GM18868 (cell line): Measurements from ENCODE around the gene LDLRAD4.
"Not testable (repeated sequence)": the region's sequence is repeated elsewhere in the genome, so short reads cannot be mapped to it uniquely, and the experiment has no call there.

Experiments
- ATAC-seq: cut with Tn5 transposase; IDR thresholded peaks from one replicate; pipeline ENCODE4 v1.9.1; 2021; ENCODE audit warnings: mild to moderate bottlenecking, moderate library complexity; ENCODE audit not compliant: unreplicated experiment

Gene LDLRAD4

GRCh38 chr18:13603304-13604019 is 384.9 kb downstream of the LDLRAD4 start:
- no peak for ATAC-seq

DNA sequence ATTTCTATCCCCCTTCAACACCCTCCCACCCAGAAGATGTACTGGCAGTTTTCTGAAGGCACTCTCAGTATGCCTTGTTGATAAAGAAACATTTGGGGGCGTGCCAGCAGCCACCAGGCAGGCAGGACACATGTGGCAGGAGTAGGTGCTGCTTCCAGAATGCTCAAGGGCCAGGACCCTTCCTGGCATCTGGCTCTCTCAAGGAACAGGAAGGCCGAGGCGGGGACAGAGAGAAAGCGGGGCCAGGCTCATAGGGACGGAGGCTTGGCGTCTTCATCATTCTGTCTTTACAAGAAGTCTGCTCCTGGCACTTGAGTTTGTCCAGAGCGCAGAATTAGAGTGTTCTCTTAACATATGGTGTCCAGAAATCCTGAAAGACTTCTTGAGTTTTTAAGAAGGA is 386.2 kb downstream of the LDLRAD4 start:
- no peak for ATAC-seq

- no peak for ATAC-seq
Observed at GRCh38 chr18:13605477-13605876, 386.9 kb downstream of the LDLRAD4 start.

DNA sequence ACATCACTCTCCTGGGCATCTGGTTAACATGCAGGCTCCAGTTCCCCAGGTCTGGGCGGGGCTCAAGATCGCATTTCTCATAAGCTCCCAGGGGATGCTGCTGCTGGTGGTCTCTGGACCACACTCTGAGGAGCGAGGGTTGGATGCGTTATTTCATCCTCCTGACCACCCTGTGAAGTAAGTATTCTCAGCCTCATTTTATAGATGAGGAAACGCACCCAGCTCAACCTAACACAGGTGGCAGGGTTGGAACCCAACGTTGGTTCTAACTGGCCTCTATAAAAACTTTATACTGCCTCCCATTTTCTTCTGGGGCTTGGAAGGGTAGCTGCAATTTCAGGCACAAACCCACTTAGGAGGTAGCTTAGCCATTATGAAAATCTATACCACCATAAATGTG is 387.3 kb downstream of the LDLRAD4 start:
- no peak for ATAC-seq

GRCh38 chr18:13606604-13607254 is 388.2 kb downstream of the LDLRAD4 start:
- no peak for ATAC-seq

GRCh38 chr18:13608024-13608562 is 389.5 kb downstream of the LDLRAD4 start:
- not testable (repeated sequence) for ATAC-seq

DNA sequence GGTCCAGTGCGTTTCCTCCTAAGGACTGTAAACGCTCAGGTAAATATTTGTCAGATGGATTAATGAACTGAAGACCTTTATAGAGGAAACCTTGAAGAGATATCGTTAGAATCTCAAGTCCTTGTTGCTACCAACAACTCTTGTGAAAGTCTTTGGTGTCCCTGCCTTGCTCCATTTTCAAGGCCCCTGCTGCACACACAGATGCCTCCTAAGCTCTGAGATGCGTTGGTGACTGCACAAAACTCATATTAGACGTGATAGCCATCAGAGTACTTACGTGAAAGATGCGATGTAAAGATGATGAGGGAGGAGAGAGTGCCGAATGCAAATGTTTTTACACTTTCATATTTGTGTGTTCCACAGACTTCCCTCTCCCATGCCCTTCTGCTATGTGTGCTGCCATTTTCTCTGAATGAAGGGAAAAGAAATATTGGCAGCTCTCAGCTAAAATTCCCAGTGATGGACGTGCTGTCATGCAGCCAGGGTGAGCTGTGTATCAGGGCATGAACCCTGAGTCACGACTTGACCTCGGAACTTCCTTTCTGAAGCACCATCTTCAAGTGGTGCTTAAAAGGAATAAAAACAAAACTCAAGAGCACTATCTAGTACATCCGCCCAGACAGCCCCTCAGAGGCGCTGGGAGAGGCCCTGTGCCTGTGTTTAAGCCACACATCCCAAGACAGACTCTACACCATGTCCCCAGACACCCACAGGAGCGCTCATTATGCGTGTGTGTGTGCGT is 390.4 kb downstream of the LDLRAD4 start:
- no peak for ATAC-seq

DNA sequence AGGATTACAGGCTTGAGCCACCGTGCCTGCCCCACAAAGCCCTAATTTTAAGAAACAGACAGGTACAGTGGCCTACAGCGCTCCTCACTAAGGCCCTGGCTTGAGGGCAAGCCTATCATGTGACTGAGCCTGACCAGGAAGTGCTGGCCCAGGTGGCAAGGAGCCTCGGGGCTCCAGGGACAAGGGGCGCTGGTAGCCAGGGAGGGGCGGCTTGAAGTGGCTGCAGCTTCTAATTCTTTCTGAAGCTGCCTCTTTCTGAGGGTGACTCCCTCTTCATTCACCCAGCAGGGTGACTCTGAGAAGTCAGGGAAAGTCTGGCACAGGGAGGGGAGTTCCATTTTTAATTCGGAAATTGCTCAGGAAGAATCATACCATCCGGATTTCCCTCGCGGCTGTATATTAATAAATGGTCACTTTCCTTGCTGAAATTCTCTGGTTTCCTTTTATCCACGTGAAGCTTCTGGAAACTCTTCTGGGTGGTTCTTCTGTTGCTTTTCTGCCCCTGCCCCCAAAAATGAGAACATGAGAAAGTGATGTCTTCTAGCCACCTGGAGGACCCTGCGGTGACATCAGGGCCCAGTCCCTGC is 392.1 kb downstream of the LDLRAD4 start:
- ATAC-seq = no peak

DNA sequence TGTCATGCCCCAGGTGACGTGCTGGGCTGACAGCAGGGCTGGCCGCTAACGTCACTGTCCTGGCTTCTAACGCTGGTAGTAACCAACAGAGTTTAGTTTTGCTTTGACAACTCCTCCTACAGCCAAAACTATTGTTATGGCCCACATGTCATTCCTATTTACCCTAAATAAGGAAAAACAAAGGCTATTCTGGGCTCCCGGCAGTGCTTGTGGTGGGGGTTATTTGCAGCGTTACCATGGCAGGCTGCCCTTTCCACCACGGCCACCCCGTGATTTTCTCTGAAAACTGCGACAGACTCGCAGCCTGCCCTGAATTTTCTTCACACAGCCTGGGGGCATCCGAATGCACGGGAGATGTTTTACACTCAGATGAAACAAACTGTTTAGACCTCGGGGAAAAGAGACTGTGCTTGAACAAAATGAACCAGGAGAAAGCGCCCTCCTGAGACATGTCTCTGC is 392.6 kb downstream of the LDLRAD4 start:
- ATAC-seq = peak; percentile 28

GRCh38 chr18:13611601-13612195 is 393.1 kb downstream of the LDLRAD4 start:
- ATAC-seq = peak; percentile 2

DNA sequence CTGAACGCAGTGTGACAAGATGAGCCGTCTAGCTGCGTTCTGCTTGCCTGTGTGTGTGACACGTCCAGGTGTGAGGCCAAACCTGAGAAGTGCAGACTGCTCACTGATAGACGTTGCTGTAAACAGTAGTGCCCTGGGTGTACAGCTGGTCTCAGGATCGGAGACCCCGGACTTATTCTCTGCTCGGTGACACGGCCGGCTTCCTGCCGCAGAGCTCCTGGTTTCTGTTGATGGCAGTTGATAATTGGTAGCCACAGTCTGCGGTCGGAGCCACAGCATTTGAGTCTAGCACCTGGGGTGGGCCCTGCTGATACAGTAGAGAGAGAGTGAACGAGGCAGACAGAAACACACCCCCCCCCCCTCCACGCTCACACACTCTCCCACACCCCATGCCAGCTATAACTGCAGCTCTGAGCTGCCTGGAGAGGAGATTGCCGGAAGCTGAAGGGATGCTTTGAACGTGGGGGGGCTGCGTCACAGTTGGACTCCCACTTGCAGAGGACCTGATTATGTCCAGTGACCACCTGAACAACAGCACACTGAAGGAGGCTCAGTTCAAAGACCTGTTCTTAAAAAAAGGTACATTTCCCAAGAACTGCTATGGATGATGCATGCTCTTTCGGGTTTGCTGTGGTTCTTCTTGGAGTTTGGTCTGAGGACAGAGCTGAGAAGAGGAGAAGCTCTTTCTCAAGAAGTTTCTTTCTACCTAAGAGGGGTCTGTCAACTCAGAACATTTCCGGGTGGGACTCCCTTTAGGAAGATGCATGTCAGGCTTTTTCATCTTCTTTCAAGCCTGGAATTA is 393.8 kb downstream of the LDLRAD4 start:
- peak; percentile 55 for ATAC-seq

GRCh38 chr18:13613099-13613498 is 394.5 kb downstream of the LDLRAD4 start:
- ATAC-seq = no peak

DNA sequence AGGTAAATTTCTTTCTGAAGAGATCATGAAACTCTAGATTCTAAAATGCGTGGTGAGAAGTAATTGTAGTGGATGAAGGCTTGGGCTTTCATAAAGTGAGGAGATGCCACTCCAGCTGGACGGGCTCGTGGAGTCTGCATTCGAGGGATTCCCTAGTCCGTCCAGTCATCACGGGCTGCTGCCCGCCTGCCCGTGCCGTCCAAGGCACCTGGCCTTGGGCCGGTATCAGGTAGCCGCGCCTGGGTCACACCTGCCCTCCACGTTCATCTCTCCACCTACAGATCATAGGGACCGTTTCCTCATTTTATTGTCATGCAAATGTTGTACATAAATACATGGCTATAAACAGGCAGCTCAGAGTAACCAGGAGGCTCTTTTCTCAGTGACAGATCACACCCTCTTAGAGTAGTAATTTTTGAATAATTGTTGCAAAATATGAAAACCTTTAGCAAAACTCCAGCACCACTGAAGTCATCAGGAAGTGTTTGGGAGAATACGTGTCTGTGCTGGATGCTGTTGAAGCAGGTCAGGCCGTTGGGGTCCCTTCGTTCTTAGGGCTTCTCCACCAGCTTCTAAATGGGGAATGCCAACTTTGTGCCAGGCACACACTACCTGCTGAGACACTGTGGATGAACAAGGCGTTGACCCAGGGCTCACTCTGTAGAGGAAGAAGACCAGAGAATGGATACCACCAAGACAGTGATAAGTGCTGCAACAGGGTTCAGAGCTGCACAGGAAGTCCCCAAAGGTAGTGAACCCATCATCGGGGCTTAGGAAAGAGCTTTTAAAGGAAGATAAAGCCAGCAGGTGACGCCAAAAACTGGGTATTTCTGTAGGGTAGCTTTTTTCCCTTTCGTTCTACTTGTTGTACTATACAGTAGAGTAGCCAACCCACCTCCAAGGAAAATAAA is 395.3 kb downstream of the LDLRAD4 start:
- ATAC-seq = no peak

GRCh38 chr18:13614641-13615288 is 396.2 kb downstream of the LDLRAD4 start:
- ATAC-seq = no peak

GRCh38 chr18:13615432-13615861 is 396.9 kb downstream of the LDLRAD4 start:
- ATAC-seq = no peak

DNA sequence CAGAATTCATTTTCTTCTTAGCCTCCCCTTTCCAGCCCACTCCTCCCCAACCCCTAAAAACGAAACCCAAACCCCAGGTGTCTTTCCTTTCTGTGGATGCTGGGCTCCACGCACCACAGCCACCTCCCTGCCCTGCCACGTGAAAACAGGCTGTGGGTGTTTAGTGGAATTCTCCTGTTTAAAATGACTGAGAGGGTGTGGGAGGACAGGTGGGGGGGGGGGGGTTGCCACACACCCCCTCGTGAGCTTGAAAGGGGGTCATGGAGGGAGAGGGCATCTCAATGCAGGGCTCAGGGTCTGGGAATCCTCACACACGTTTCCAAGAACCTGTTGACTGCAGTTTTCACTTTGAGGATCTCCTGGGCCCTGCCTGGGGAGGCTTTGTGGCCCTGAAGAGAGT is 397.5 kb downstream of the LDLRAD4 start:
- ATAC-seq = no peak

- ATAC-seq = no peak
Observed at GRCh38 chr18:13616525-13617035, 398.0 kb downstream of the LDLRAD4 start.
